RWPE2 (cell line): ENCODE results near the gene FRMPD4.

Experiments used
- ATAC-seq: fragments of 200-7000 bp; cut with Tn5 transposase; 3 replicates; pipeline ENCODE4 v1.9.1; 2021; ENCODE audit warnings: low read depth
- DNase-seq: peaks from one replicate; pipeline ENCODE4 v3.0.0-alpha.2; 2020; ENCODE audit warnings: low spot score
- H3K27ac ChIP-seq: fragments of 450-650 bp; 2 replicates; pipeline ENCODE4 v1.5.1; 2017; ENCODE audit warnings: mild to moderate bottlenecking; ENCODE audit not compliant: poor library complexity, severe bottlenecking
- H3K27me3 ChIP-seq: fragments of 250-450 bp; sonication (Bioruptor Pico); 2 replicates; pipeline ENCODE4 v1.5.1; 2021; ENCODE audit warnings: mild to moderate bottlenecking, moderate library complexity; ENCODE audit not compliant: insufficient read depth, poor library complexity, severe bottlenecking
- H3K36me3 ChIP-seq: fragments of 250-450 bp; sonication (Bioruptor Pico); 2 replicates; pipeline ENCODE4 v1.5.1; 2020; ENCODE audit warnings: low read depth, mild to moderate bottlenecking, moderate library complexity
- H3K4me1 ChIP-seq: fragments of 250-450 bp; sonication (Bioruptor Pico); 2 replicates; pipeline ENCODE4 v1.5.1; 2021; ENCODE audit warnings: mild to moderate bottlenecking, moderate library complexity; ENCODE audit not compliant: insufficient read depth, poor library complexity, severe bottlenecking
- H3K4me3 ChIP-seq: fragments of 250-450 bp; sonication (Bioruptor Pico); 2 replicates; pipeline ENCODE4 v1.5.1; 2021; ENCODE audit warnings: mild to moderate bottlenecking, moderate library complexity; ENCODE audit not compliant: severe bottlenecking
- H3K9me3 ChIP-seq: fragments of 250-450 bp; sonication (Bioruptor Pico); 2 replicates; pipeline ENCODE4 v1.5.1; 2021; ENCODE audit warnings: mild to moderate bottlenecking, moderate library complexity; ENCODE audit not compliant: severe bottlenecking
- TF ChIP-seq, protein P1 (sequence below): fragments of 450-650 bp; IDR thresholded peaks from one replicate; pipeline ENCODE4 v1.5.1; 2017; ENCODE audit warnings: mild to moderate bottlenecking, moderate library complexity; ENCODE audit not compliant: poor library complexity, severe bottlenecking

FRMPD4 gene

DNA sequence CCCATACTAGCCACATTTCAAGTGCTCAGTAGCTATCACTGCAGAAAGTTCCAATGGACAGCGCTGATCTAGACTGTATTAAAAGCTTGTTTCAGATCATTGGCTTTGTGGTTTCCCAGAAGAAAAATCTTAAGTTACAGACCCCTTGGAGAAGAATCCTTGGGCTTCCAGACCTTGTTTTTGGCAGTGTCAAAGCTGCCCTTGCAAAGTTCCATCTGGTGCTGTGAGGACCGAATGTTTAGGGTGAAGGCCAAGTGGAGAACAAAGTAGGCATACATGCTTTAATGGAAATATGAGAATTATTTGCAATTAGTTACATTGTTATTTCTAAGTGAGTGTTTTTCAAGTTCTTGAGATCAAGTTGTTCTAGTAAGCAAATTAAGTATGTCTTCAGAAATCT is 144.7 kb downstream of the FRMPD4 start:
- H3K27ac ChIP-seq, result no peak overlapping the region

DNA sequence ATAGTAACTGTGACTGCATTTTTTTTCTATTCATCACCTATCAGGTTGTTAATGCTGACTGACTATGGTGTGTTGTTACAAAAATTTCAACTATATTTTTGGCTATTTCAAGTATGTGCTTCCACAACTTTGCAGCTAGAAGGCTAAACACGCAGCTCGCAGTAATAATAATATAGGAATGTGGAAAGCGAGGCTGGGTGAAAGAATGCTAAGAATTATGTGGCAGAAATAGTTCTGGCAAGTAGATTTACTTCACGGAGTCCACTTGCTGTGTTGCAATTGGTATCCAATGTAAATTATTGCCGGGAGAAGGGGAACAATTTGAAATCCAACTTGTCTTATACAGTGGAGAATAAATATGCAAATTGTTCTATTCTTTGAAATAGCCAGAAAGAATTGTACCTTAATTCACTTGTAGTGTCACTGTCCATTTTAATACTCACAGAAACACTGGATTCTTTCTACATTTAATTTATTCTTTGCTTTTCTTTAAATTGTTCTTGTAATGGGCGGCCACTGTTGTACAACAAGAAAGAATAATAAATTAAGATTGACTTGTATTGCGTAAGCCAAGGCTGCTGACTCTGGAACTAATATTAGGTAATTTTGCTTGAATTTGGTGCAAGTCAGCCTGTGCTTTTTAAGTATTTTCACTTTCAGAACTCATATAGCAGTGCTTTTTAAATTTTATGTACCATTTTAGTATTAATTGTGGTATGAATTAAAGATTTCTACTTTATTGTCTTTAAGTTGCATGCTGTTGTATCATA is 154.9 kb downstream of the FRMPD4 start:
- no peaks in the 10 kb centered on the region for H3K36me3 ChIP-seq
- H3K27ac ChIP-seq, result no peak overlapping the region
- H3K9me3 ChIP-seq, result no peaks in the 10 kb centered on the region
- H3K4me3 ChIP-seq, result no peak overlapping the region
- H3K27me3 ChIP-seq, result no peaks in the 10 kb centered on the region
- ATAC-seq (no peak), DNase-seq (no peak)
- TF ChIP-seq, protein P1, sequence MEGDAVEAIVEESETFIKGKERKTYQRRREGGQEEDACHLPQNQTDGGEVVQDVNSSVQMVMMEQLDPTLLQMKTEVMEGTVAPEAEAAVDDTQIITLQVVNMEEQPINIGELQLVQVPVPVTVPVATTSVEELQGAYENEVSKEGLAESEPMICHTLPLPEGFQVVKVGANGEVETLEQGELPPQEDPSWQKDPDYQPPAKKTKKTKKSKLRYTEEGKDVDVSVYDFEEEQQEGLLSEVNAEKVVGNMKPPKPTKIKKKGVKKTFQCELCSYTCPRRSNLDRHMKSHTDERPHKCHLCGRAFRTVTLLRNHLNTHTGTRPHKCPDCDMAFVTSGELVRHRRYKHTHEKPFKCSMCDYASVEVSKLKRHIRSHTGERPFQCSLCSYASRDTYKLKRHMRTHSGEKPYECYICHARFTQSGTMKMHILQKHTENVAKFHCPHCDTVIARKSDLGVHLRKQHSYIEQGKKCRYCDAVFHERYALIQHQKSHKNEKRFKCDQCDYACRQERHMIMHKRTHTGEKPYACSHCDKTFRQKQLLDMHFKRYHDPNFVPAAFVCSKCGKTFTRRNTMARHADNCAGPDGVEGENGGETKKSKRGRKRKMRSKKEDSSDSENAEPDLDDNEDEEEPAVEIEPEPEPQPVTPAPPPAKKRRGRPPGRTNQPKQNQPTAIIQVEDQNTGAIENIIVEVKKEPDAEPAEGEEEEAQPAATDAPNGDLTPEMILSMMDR, result no peak
- H3K4me1 ChIP-seq, result no peaks in the 10 kb centered on the region

More for the DNA sequence above, 144.7 kb downstream of the FRMPD4 start:
- no peaks in the 10 kb centered on the region for H3K4me1 ChIP-seq
- no peaks in the 10 kb centered on the region for H3K27me3 ChIP-seq
- H3K9me3 ChIP-seq, result no peaks in the 10 kb centered on the region
- H3K4me3 ChIP-seq, result no peak overlapping the region
- TF ChIP-seq, protein P1, result no peak
- no peaks in the 10 kb centered on the region for H3K36me3 ChIP-seq
- DNase-seq, result no peak
- ATAC-seq, result no peak

DNA sequence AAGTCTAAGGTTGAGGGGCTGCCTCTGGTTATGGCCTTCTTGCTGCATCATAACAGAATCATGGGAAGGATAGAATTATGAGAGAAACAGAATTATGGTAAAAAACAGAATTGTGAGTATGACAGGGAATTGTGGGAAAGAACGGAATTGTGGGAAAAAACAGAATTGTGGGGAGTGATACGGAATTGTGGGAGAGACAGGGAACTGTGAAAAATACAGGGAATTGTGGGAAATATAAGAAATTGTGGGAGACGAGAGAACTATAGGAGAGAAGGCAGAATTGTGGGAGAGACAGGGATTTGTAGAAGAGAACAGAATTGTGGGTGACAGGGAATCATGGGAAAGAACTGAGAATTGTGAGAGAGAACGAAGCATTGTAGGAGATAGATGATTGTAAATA is 159.1 kb downstream of the FRMPD4 start:
- no peak for DNase-seq
- no peak overlapping the region for H3K27ac ChIP-seq
- TF ChIP-seq, protein P1, result no peak
- H3K4me1 ChIP-seq, result no peaks in the 10 kb centered on the region
- H3K27me3 ChIP-seq, result no peaks in the 10 kb centered on the region
- H3K36me3 ChIP-seq, result no peaks in the 10 kb centered on the region
- H3K9me3 ChIP-seq, result no peaks in the 10 kb centered on the region
- ATAC-seq, result no peak
- H3K4me3 ChIP-seq, result no peak overlapping the region

DNA sequence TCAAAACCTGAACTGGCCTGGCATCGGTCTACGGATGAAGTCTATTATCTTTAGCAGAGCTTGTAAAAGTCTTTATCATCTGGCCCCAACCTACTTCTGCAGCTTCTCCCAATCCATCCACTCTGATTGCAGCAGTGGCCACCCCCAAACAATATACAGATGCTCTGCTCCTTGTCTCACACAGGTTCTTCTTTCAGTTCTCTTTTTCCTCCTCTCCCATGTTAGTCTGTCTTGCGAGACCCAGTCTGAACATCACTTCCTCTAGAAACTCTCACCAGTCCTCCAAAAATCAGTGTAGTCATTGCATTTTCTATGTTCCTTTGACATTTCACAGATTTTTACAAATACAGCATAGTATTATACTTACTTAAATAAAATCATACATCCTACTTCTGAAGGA is 163.0 kb downstream of the FRMPD4 start:
- TF ChIP-seq, protein P1, result no peak
- Histone ChIP-seq H3K4me1 (no peaks in the 10 kb centered on the region), H3K36me3 (no peaks in the 10 kb centered on the region), H3K27ac (no peak overlapping the region), H3K9me3 (no peaks in the 10 kb centered on the region), H3K27me3 (no peaks in the 10 kb centered on the region), H3K4me3 (no peak overlapping the region)
- DNase-seq (no peak), ATAC-seq (no peak)

DNA sequence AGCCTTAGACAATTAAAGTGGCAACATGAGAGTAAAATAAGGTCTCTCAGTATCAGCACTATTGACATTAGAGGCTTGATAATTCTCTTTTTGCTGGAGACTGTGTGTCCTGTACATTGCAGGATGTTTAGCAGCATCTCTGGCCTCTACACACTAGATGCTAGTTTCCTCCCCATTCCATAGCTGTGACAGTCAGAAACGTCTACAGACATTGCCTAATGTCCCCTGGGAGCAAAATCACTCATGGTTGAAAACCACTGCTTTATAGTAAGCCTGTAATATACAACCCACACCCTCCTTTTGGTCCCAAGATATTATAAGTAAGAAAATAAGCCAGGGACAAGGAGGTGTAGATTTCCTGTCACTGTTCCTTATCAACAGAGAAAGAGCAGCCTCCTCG is 166.0 kb downstream of the FRMPD4 start:
- H3K4me3 ChIP-seq, result no peak overlapping the region
- no peak overlapping the region for H3K27ac ChIP-seq
- DNase-seq (no peak), ATAC-seq (no peak)
- H3K9me3 ChIP-seq, result no peaks in the 10 kb centered on the region
- no peaks in the 10 kb centered on the region for H3K36me3 ChIP-seq
- H3K4me1 ChIP-seq, result no peaks in the 10 kb centered on the region
- TF ChIP-seq, protein P1, result no peak
- H3K27me3 ChIP-seq, result no peaks in the 10 kb centered on the region
